ENCODE results near the gene PKP4.

GRCh38 chr2:158663796-158664195, 207.0 kb downstream of the PKP4 start:
- TF ChIP-seq CTCF (IDR thresholded peaks at IDR 0.05) (no peak), POLR2A (IDR thresholded peaks at IDR 0.05) (no peak), EP300 (IDR thresholded peaks at IDR 0.05) (no peak), POLR2AphosphoS5 (IDR thresholded peaks at IDR 0.05) (no peak)
